Skeletal muscle tissue (tissue), 5 donors: ENCODE measurements around the gene TULP1. TPM values are rescaled to one million over a fixed set of nuclear protein-coding genes. Genes with fewer than 3 reads are reported as not detected.
A peak's percentile ranks its signal among the peaks of the same experiment; 100 is the strongest.

Source experiments
- H3K27ac ChIP-seq: one replicate; pipeline ENCODE4 v1.7.0; 2013; ENCODE audit warnings: mild to moderate bottlenecking, low read depth, low read length, inconsistent platforms
- H3K27me3 ChIP-seq, 3 donors: one replicate each; pipeline ENCODE4 v1.7.0; 2013; ENCODE audit warnings: low read length in 3 of 3; ENCODE audit not compliant: control insufficient read depth in 3 of 3, insufficient read depth in 3 of 3
- H3K36me3 ChIP-seq, 3 donors: one replicate each; pipeline ENCODE4 v1.7.0; 2013; ENCODE audit warnings: low read length in 3 of 3; ENCODE audit not compliant: control insufficient read depth in 3 of 3, insufficient read depth in 3 of 3
- H3K4me1 ChIP-seq, 3 donors: one replicate each; pipeline ENCODE4 v1.7.0; 2013; ENCODE audit warnings: low read length in 3 of 3, mild to moderate bottlenecking in 3 of 3; ENCODE audit not compliant: control insufficient read depth in 3 of 3, insufficient read depth in 3 of 3
- H3K4me3 ChIP-seq, 3 donors: one replicate each; pipeline ENCODE4 v1.7.0; 2013; ENCODE audit warnings: low read length in 3 of 3
- H3K9ac ChIP-seq, 3 donors: one replicate each; pipeline ENCODE4 v1.7.0; 2013; ENCODE audit warnings: low read length in 3 of 3, mild to moderate bottlenecking in 3 of 3, moderate library complexity in 2 of 3, low read depth in 1 of 3
- H3K9me3 ChIP-seq, 3 donors: one replicate each; pipeline ENCODE4 v1.7.0; 2013; ENCODE audit warnings: low read length in 3 of 3; ENCODE audit not compliant: control insufficient read depth in 3 of 3
- small RNA-seq: library from RNA; depleted of rRNA; stranded (forward); fragments of <200 nt; gene quantifications from one replicate; pipeline ENCODE3, GENCODE V24; 2014
- total RNA-seq: library from RNA; depleted of rRNA; stranded (reverse); fragments of >200 nt; gene quantifications from one replicate; pipeline ENCODE4 v1.2.3, GENCODE V29; 2014
- donor health status: Osteomylitis.

The TULP1 gene
- total RNA-seq, 1 donor from 2014 or later, result 0.52 TPM

- H3K9ac ChIP-seq, result peak overlapping the region; percentile 28 to 68 (median 54)
- H3K9me3 ChIP-seq, result no peaks in the 10 kb centered on the region
- peak overlapping the region; percentile 80 for H3K27ac ChIP-seq
- peaks cover 15 to 32% (median 15%) of the 10 kb centered on the region in 3 donors for H3K36me3 ChIP-seq
- peaks cover 31 to 37% (median 36%) of the 10 kb centered on the region in 3 donors for H3K4me1 ChIP-seq
- H3K4me3 ChIP-seq, result peak overlapping the region in 2 of 3 donors; percentile 35 to 45
- H3K27me3 ChIP-seq, result no peaks in the 10 kb centered on the region
Measured at GRCh38 chr6:35454391-35455110, 58.1 kb downstream of the TULP1 start.

GRCh38 chr6:35453236-35453635 lies 59.5 kb downstream of the TULP1 start:
- Histone ChIP-seq H3K9ac (peak overlapping the region; percentile 53 to 81 (median 54)), H3K36me3 (peaks cover 9 to 20% (median 11%) of the 10 kb centered on the region in 3 donors), H3K27ac (peak overlapping the region; percentile 80), H3K27me3 (no peaks in the 10 kb centered on the region), H3K4me3 (peak overlapping the region; percentile 60 to 79 (median 79)), H3K4me1 (peaks cover 31 to 37% (median 36%) of the 10 kb centered on the region in 3 donors), H3K9me3 (no peaks in the 10 kb centered on the region)

DNA sequence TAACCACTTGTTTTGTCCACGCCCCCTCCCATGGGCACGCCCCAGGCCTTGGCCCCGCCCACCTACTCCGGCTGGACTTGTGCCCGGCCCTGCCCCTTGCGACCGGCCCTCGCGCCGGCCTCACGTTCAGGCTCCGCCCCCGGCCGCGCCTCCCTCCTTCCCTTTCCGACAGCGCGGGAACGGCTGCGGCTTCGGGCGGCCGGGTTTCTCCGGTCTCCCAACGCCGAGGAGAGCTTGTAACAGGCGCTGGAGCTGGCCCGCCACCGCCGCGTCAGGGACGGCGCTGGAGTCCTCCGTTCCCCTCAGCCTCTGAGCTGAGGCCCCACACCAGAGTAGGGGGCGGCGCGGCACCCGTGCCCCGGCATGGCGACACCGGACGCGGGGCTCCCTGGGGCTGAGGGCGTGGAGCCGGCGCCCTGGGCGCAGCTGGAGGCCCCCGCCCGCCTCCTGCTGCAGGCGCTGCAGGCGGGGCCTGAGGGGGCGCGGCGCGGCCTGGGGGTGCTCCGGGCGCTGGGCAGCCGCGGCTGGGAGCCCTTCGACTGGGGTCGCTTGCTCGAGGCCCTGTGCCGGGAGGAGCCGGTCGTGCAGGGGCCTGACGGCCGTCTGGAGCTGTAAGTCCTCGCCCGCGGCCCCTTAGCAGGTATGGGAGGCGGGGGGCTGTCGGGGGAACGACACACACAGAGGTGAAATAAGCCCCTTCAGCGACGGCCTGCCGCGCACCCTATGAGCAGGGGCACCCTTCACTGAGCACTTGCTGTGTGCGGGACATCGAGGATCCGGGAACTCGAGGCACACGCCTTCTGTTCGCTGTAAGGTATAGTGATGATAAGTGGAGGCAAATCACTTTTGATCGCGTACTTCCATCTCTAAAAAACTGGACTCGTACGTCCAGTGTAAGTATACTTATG lies 60.3 kb downstream of the TULP1 start, which contains the start of gene FANCE:
Gene FANCE, plus strand, starts transcription at position 156 of the 908 bp plus-strand sequence. Its CDS starts 208 bp downstream, at position 364.
- Histone ChIP-seq H3K9ac (peak within 1 kb of the TSS; percentile 54 to 81 (median 75)), H3K27ac (peak within 1 kb of the TSS; percentile 80), H3K4me3 (peak within 1 kb of the TSS; percentile 66 to 79 (median 79)), H3K27me3 (no peaks in the 10 kb centered on the region), H3K9me3 (no peaks in the 10 kb centered on the region), H3K36me3 (peaks cover 6 to 13% (median 8%) of the 10 kb centered on the region in 3 donors), H3K4me1 (peaks cover 31 to 37% (median 36%) of the 10 kb centered on the region in 3 donors)

- Histone ChIP-seq H3K9me3 (no peaks in the 10 kb centered on the region), H3K4me3 (peak overlapping the region; percentile 57 to 66 (median 57)), H3K9ac (no peak overlapping the region), H3K27ac (peak overlapping the region; percentile 77), H3K36me3 (peaks cover 3 to 11% (median 4%) of the 10 kb centered on the region in 3 donors), H3K27me3 (no peaks in the 10 kb centered on the region), H3K4me1 (peaks cover 31 to 37% (median 36%) of the 10 kb centered on the region in 3 donors)
Measured at GRCh38 chr6:35451354-35452182, 61.1 kb downstream of the TULP1 start.

- H3K9ac ChIP-seq, result no peak overlapping the region
- no peaks in the 10 kb centered on the region for H3K27me3 ChIP-seq
Measured at GRCh38 chr6:35449287-35449881, 63.3 kb downstream of the TULP1 start.

GRCh38 chr6:35448191-35448590 lies 64.5 kb downstream of the TULP1 start:
- Histone ChIP-seq H3K27me3 (no peaks in the 10 kb centered on the region), H3K9ac (peak overlapping the region in 1 of 3 donors; percentile 20), H3K9me3 (no peaks in the 10 kb centered on the region), H3K27ac (no peak overlapping the region), H3K36me3 (peaks cover 0 to 2% (median 0%) of the 10 kb centered on the region in 3 donors), H3K4me3 (no peak overlapping the region), H3K4me1 (peaks cover 3 to 11% (median 11%) of the 10 kb centered on the region in 3 donors)

More at GRCh38 chr6:35449287-35449881, 63.3 kb downstream of the TULP1 start:
- peaks cover 14 to 23% (median 23%) of the 10 kb centered on the region in 3 donors for H3K4me1 ChIP-seq
- no peak overlapping the region for H3K4me3 ChIP-seq
- no peaks in the 10 kb centered on the region for H3K9me3 ChIP-seq
- no peak overlapping the region for H3K27ac ChIP-seq
- peaks cover 0 to 2% (median 0%) of the 10 kb centered on the region in 3 donors for H3K36me3 ChIP-seq

Small RNA genes lying within 50 kb of the gene (small RNA-seq; reads per million reads assigned to genes)
- gene MIR7111, result not detected

Other genes starting within 250 kb of the TULP1 start
- 5.2 TPM for gene DEF6, start 215.1 kb downstream of the TULP1 start, total RNA-seq
- 2.6 TPM for gene PPARD, start 170.3 kb downstream of the TULP1 start, total RNA-seq
- 21.9 TPM for gene FANCE, start 60.6 kb downstream of the TULP1 start, total RNA-seq
- gene RPL10A, start 44.5 kb downstream of the TULP1 start, total RNA-seq, result 3,222 TPM
- 6.8 TPM for gene TEAD3, start 15.8 kb downstream of the TULP1 start, total RNA-seq
- 6.8 TPM for gene FKBP5, start 176.0 kb upstream of the TULP1 start, total RNA-seq
- gene ARMC12, start 224.1 kb upstream of the TULP1 start, total RNA-seq, result 0.52 TPM